Sigmoid colon (tissue), 7 donors: Measurements from ENCODE around the gene UNCX. TPM values are rescaled to one million over a fixed set of nuclear protein-coding genes. Genes with fewer than 3 reads are reported as not detected.

Experiments
- DNase-seq: peaks from one replicate; pipeline ENCODE4 v3.0.0-alpha.2; 2019
- H3K27ac ChIP-seq, 4 donors: fragments of 200-600 bp; sonication (generic); one replicate each; pipeline ENCODE4 v1.5.1; 2016 to 2019; ENCODE audit warnings: mild to moderate bottlenecking in 1 of 4
- H3K27me3 ChIP-seq, 3 donors: fragments of 200-600 bp; sonication (generic); one replicate each; pipeline ENCODE4 v1.5.1; 2019; ENCODE audit warnings: mild to moderate bottlenecking in 1 of 3
- H3K36me3 ChIP-seq, 4 donors: fragments of 200-600 bp; sonication (generic); one replicate each; pipeline ENCODE4 v1.5.1; 2016 to 2019
- H3K4me1 ChIP-seq, 4 donors: fragments of 200-600 bp; sonication (generic); one replicate each; pipeline ENCODE4 v1.5.1; 2017 to 2019
- H3K4me3 ChIP-seq, 4 donors: fragments of 200-600 bp; sonication (generic); one replicate each; pipeline ENCODE4 v1.5.1; 2017 to 2019; ENCODE audit warnings: mild to moderate bottlenecking in 2 of 4, moderate library complexity in 1 of 4
- H3K9me3 ChIP-seq, 4 donors: fragments of 200-600 bp in 3 of 4; sonication (generic) in 3 of 4; one replicate each; pipeline versions ENCODE4 v1.5.1 to v1.6.1; 2013 to 2019
- CTCF ChIP-seq, 4 experiments: fragments of 450-650 bp in 3 of 4; fragments of 200-600 bp in 1 of 4; IDR thresholded peaks; one replicate each; pipeline ENCODE4 v1.5.1; 2016 to 2019; ENCODE audit warnings: antibody characterized with exemption in 4 of 4, mild to moderate bottlenecking in 3 of 4, moderate library complexity in 2 of 4
- EP300 ChIP-seq, 4 donors: sonication (generic); formaldehyde crosslinking; IDR thresholded peaks; one replicate each; pipeline ENCODE4 v1.6.1; 2017; ENCODE audit warnings: antibody characterized with exemption in 4 of 4
- POLR2A ChIP-seq, 2 donors: fragments of 450-650 bp; IDR thresholded peaks; one replicate each; pipeline ENCODE4 v1.6.1; 2016; ENCODE audit warnings: antibody characterized with exemption in 2 of 2, mild to moderate bottlenecking in 2 of 2, moderate library complexity in 2 of 2
- POLR2AphosphoS5 ChIP-seq, 4 donors: sonication (generic); formaldehyde crosslinking; IDR thresholded peaks; one replicate each; pipeline ENCODE4 v1.6.1; 2017; ENCODE audit warnings: antibody characterized with exemption in 4 of 4
- WGBS, 2 donors: extraction: QIAGEN DNeasy Blood & Tissue Kit; methylation state at CpG; one replicate each; pipeline ENCODE4 v1.1.7; 2013; 5-methylcytosine and 5-hydroxymethylcytosine counted together
- intact Hi-C: fragments of 100-400 bp; cut with DNase I; formaldehyde crosslinking; loops from one replicate; pipeline ENCODE4 v1.15.1; 2023
- polyA plus RNA-seq, 3 donors: library from polyadenylated mRNA; stranded (reverse); fragments of 200-250 nt; gene quantifications; one replicate each; pipeline ENCODE4 v1.2.3, GENCODE V29; 2013
- total RNA-seq, 4 donors: library from RNA; depleted of rRNA; stranded (reverse); fragments of >200 nt; gene quantifications; one replicate each; pipeline ENCODE4 v1.1.0, GENCODE V29; 2016
- donor health status: healthy with polysubstance abuse.
- donor health status: Bipolar disorder and iron deficiency.
- donor health status: healthy.

UNCX gene
- total and polyA plus RNA-seq, 7 donors: not detected

GRCh38 chr7:1248916-1249581 is 16.4 kb downstream of the UNCX start:
- H3K4me1 ChIP-seq: peaks cover 0 to 26% (median 23%) of the 10 kb centered on the region in 4 donors
- no peak overlapping the region for H3K4me3 ChIP-seq
- peaks cover 57 to 100% (median 95%) of the 10 kb centered on the region in 3 donors for H3K27me3 ChIP-seq
- no peak for DNase-seq
- 7 to 9% methylated on average over 26 of the region's 26 CpGs for WGBS, 2 donors
- TF ChIP-seq EP300 (IDR thresholded peaks at IDR 0.05): no peak
- no peak for TF ChIP-seq CTCF (IDR thresholded peaks at IDR 0.05)
- no peak for TF ChIP-seq POLR2A (IDR thresholded peaks at IDR 0.05)
- no peak for TF ChIP-seq POLR2AphosphoS5 (IDR thresholded peaks at IDR 0.05)
- intact Hi-C loops: no loop called here
- no peak overlapping the region for H3K27ac ChIP-seq
- H3K9me3 ChIP-seq: no peaks in the 10 kb centered on the region
- no peaks in the 10 kb centered on the region for H3K36me3 ChIP-seq

GRCh38 chr7:1249731-1250130 is 17.1 kb downstream of the UNCX start:
- H3K27me3 ChIP-seq: peaks cover 51 to 100% (median 95%) of the 10 kb centered on the region in 3 donors
- no peak overlapping the region for H3K4me3 ChIP-seq
- 5 to 8% methylated on average over 14 of the region's 14 CpGs for WGBS, 2 donors
- no peaks in the 10 kb centered on the region for H3K9me3 ChIP-seq
- intact Hi-C loops: no loop called here
- H3K36me3 ChIP-seq: no peaks in the 10 kb centered on the region
- no peak overlapping the region for H3K27ac ChIP-seq
- TF ChIP-seq POLR2A (IDR thresholded peaks at IDR 0.05) (no peak), CTCF (IDR thresholded peaks at IDR 0.05) (no peak), POLR2AphosphoS5 (IDR thresholded peaks at IDR 0.05) (no peak), EP300 (IDR thresholded peaks at IDR 0.05) (no peak)
- no peak for DNase-seq
- H3K4me1 ChIP-seq: peaks cover 0 to 26% (median 23%) of the 10 kb centered on the region in 4 donors

GRCh38 chr7:1250901-1251300 is 18.2 kb downstream of the UNCX start:
- H3K9me3 ChIP-seq: no peaks in the 10 kb centered on the region
- H3K4me3 ChIP-seq: no peak overlapping the region
- TF ChIP-seq CTCF (IDR thresholded peaks at IDR 0.05): no peak
- no peak for TF ChIP-seq POLR2AphosphoS5 (IDR thresholded peaks at IDR 0.05)
- TF ChIP-seq POLR2A (IDR thresholded peaks at IDR 0.05): no peak
- no peak for TF ChIP-seq EP300 (IDR thresholded peaks at IDR 0.05)
- intact Hi-C loops: no loop called here
- no peaks in the 10 kb centered on the region for H3K36me3 ChIP-seq
- peaks cover 0 to 26% (median 23%) of the 10 kb centered on the region in 4 donors for H3K4me1 ChIP-seq
- no peak overlapping the region for H3K27ac ChIP-seq
- H3K27me3 ChIP-seq: peaks cover 40 to 100% (median 94%) of the 10 kb centered on the region in 3 donors
- 79 to 88% methylated on average over 8 of the region's 8 CpGs for WGBS, 2 donors
- DNase-seq: no peak

- intact Hi-C loops: no loop called here
- peaks cover 0 to 18% (median 16%) of the 10 kb centered on the region in 4 donors for H3K4me1 ChIP-seq
- H3K36me3 ChIP-seq: no peaks in the 10 kb centered on the region
- WGBS, 2 donors: 24 to 60% methylated on average over 25 of the region's 25 CpGs
- H3K27me3 ChIP-seq: peaks cover 30 to 100% (median 88%) of the 10 kb centered on the region in 3 donors
- no peak for DNase-seq
- TF ChIP-seq POLR2AphosphoS5 (IDR thresholded peaks at IDR 0.05) (no peak), CTCF (IDR thresholded peaks at IDR 0.05) (no peak), EP300 (IDR thresholded peaks at IDR 0.05) (no peak), POLR2A (IDR thresholded peaks at IDR 0.05) (no peak)
- H3K4me3 ChIP-seq: no peak overlapping the region
- H3K27ac ChIP-seq: no peak overlapping the region
- no peaks in the 10 kb centered on the region for H3K9me3 ChIP-seq
Measured at GRCh38 chr7:1251796-1252539, 19.3 kb downstream of the UNCX start.
